ENCODE measurements around the gene RFC3.

- no peak for TF ChIP-seq CTCF (IDR thresholded peaks at IDR 0.05)
- TF ChIP-seq REST (IDR thresholded peaks at IDR 0.05; ENCODE audit: insufficient read depth in 1 of 2, low read depth in 2 of 2, low read length in 1 of 2): no peak
Observed at GRCh38 chr13:33868343-33868994, 50.5 kb downstream of the RFC3 start.

Measured in Panc1 (cell line).